ENCODE measurements around the gene DAPP1. TPM values are rescaled to one million over a fixed set of nuclear protein-coding genes. Genes with fewer than 3 reads are reported as not detected.

Gene DAPP1
- total RNA-seq, 1 experiment from 2014 or later: not detected

DNA sequence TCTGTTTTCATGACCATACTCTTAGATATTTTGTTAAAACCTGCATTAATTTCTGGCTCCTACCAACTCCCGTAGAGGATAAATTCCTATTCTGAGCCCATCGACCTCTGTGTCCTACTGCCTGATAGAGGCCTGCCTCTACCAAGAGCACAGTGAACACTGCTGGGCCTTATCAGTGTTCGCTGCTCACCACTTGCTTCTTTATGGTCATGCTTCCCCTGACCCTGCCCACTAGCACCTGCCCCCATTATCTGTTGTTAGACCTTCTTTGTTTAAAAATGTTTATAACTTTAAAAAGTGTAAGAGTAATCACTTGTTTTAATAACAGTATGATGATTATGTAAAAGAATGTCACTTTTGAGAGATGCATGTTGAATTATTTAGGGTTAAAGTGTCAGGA lies 6.1 kb downstream of the DAPP1 start:
- ChIA-PET CTCF (no interaction called here), POLR2A (no interaction called here)
- no peak overlapping the region for H3K4me3 Mint-ChIP-seq
- no peaks in the 10 kb centered on the region for H3K27me3 Mint-ChIP-seq (ENCODE audit: low read depth)
- H3K4me1 Mint-ChIP-seq: 0 out of 2 replicates have a peak, but pooled peaks cover 6% of the 10 kb centered on the region
- ATAC-seq (no peak), DNase-seq (ENCODE audit: low spot score) (no peak)
- no peak overlapping the region for H3K27ac Mint-ChIP-seq
- TF ChIP-seq ZNF671 (CRISPR knock-in tag; IDR thresholded peaks at IDR 0.05): no peak
- no peak for TF ChIP-seq ZNF396 (CRISPR knock-in tag; IDR thresholded peaks at IDR 0.05; ENCODE audit: borderline replicate concordance)
- no peak for TF ChIP-seq GRHL2 (CRISPR knock-in tag; IDR thresholded peaks at IDR 0.05; ENCODE audit: insufficient replicate concordance, severe bottlenecking)
- TF ChIP-seq, protein P1, sequence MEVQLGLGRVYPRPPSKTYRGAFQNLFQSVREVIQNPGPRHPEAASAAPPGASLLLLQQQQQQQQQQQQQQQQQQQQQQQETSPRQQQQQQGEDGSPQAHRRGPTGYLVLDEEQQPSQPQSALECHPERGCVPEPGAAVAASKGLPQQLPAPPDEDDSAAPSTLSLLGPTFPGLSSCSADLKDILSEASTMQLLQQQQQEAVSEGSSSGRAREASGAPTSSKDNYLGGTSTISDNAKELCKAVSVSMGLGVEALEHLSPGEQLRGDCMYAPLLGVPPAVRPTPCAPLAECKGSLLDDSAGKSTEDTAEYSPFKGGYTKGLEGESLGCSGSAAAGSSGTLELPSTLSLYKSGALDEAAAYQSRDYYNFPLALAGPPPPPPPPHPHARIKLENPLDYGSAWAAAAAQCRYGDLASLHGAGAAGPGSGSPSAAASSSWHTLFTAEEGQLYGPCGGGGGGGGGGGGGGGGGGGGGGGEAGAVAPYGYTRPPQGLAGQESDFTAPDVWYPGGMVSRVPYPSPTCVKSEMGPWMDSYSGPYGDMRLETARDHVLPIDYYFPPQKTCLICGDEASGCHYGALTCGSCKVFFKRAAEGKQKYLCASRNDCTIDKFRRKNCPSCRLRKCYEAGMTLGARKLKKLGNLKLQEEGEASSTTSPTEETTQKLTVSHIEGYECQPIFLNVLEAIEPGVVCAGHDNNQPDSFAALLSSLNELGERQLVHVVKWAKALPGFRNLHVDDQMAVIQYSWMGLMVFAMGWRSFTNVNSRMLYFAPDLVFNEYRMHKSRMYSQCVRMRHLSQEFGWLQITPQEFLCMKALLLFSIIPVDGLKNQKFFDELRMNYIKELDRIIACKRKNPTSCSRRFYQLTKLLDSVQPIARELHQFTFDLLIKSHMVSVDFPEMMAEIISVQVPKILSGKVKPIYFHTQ (CRISPR knock-in tag; IDR thresholded peaks at IDR 0.05): no peak
- TF ChIP-seq NR2C2 (CRISPR knock-in tag; IDR thresholded peaks at IDR 0.05): no peak
- no peak for TF ChIP-seq TP53 (CRISPR knock-in tag; IDR thresholded peaks at IDR 0.05)
- no peak for TF ChIP-seq JAZF1 (CRISPR knock-in tag; IDR thresholded peaks at IDR 0.05)
- TF ChIP-seq NFATC4 (CRISPR knock-in tag; IDR thresholded peaks at IDR 0.05): no peak
- TF ChIP-seq, protein P2, sequence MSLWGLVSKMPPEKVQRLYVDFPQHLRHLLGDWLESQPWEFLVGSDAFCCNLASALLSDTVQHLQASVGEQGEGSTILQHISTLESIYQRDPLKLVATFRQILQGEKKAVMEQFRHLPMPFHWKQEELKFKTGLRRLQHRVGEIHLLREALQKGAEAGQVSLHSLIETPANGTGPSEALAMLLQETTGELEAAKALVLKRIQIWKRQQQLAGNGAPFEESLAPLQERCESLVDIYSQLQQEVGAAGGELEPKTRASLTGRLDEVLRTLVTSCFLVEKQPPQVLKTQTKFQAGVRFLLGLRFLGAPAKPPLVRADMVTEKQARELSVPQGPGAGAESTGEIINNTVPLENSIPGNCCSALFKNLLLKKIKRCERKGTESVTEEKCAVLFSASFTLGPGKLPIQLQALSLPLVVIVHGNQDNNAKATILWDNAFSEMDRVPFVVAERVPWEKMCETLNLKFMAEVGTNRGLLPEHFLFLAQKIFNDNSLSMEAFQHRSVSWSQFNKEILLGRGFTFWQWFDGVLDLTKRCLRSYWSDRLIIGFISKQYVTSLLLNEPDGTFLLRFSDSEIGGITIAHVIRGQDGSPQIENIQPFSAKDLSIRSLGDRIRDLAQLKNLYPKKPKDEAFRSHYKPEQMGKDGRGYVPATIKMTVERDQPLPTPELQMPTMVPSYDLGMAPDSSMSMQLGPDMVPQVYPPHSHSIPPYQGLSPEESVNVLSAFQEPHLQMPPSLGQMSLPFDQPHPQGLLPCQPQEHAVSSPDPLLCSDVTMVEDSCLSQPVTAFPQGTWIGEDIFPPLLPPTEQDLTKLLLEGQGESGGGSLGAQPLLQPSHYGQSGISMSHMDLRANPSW (CRISPR knock-in tag; conservative IDR thresholded peaks at IDR 0.05; ENCODE audit: low read depth): no peak
- TF ChIP-seq JUN (CRISPR knock-in tag; IDR thresholded peaks at IDR 0.05): no peak
- TF ChIP-seq ETV6 (CRISPR knock-in tag; IDR thresholded peaks at IDR 0.05): no peak
- no peak for TF ChIP-seq TCF7 (CRISPR knock-in tag; IDR thresholded peaks at IDR 0.05; ENCODE audit: low read depth)
- TF ChIP-seq, protein P3, sequence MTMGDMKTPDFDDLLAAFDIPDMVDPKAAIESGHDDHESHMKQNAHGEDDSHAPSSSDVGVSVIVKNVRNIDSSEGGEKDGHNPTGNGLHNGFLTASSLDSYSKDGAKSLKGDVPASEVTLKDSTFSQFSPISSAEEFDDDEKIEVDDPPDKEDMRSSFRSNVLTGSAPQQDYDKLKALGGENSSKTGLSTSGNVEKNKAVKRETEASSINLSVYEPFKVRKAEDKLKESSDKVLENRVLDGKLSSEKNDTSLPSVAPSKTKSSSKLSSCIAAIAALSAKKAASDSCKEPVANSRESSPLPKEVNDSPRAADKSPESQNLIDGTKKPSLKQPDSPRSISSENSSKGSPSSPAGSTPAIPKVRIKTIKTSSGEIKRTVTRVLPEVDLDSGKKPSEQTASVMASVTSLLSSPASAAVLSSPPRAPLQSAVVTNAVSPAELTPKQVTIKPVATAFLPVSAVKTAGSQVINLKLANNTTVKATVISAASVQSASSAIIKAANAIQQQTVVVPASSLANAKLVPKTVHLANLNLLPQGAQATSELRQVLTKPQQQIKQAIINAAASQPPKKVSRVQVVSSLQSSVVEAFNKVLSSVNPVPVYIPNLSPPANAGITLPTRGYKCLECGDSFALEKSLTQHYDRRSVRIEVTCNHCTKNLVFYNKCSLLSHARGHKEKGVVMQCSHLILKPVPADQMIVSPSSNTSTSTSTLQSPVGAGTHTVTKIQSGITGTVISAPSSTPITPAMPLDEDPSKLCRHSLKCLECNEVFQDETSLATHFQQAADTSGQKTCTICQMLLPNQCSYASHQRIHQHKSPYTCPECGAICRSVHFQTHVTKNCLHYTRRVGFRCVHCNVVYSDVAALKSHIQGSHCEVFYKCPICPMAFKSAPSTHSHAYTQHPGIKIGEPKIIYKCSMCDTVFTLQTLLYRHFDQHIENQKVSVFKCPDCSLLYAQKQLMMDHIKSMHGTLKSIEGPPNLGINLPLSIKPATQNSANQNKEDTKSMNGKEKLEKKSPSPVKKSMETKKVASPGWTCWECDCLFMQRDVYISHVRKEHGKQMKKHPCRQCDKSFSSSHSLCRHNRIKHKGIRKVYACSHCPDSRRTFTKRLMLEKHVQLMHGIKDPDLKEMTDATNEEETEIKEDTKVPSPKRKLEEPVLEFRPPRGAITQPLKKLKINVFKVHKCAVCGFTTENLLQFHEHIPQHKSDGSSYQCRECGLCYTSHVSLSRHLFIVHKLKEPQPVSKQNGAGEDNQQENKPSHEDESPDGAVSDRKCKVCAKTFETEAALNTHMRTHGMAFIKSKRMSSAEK (CRISPR knock-in tag; IDR thresholded peaks at IDR 0.05; ENCODE audit: borderline replicate concordance): no peak
- TF ChIP-seq IRF2 (CRISPR knock-in tag; IDR thresholded peaks at IDR 0.05; ENCODE audit: borderline replicate concordance, low read depth): no peak
- TF ChIP-seq, protein P4, sequence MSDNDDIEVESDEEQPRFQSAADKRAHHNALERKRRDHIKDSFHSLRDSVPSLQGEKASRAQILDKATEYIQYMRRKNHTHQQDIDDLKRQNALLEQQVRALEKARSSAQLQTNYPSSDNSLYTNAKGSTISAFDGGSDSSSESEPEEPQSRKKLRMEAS (CRISPR knock-in tag; IDR thresholded peaks at IDR 0.05): no peak
- TF ChIP-seq ZNF219 (CRISPR knock-in tag; IDR thresholded peaks at IDR 0.05; ENCODE audit: borderline replicate concordance): no peak
- TF ChIP-seq TEAD4 (CRISPR knock-in tag; IDR thresholded peaks at IDR 0.05): no peak
- TF ChIP-seq ARID4B (CRISPR knock-in tag; IDR thresholded peaks at IDR 0.05; ENCODE audit: borderline replicate concordance): no peak
- no peaks in the 10 kb centered on the region for H3K36me3 Mint-ChIP-seq
- H3K9me3 Mint-ChIP-seq: no peaks in the 10 kb centered on the region
